ENCODE measurements around the gene SYNE2. TPM values are rescaled to one million over a fixed set of nuclear protein-coding genes. Genes with fewer than 3 reads are reported as not detected.

Gene SYNE2
- total RNA-seq, 1 donor from 2014 or later, result 105 TPM

DNA sequence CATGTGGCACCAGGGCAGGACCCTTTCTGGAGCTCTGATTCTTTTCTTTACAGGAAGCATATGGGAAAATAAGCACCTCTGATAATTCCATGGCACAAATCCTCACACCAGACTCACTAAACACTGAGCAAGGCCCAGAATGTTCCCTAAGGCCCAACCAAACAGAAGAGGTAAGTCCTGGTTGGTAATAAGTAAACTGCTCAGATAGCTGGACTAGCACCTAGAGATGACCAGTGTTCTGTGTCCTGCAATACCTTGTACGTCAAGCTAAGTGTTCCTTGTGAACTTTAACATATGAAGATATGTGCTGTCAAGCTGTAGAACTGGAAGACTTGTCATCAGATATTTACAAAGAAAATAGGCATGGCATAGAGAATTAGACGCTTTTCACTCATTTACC is 254.6 kb downstream of the SYNE2 start:
- Histone ChIP-seq H3K9me3 (ENCODE audit: low read depth) (no peaks in the 10 kb centered on the region), H3F3A (ENCODE audit: low read depth) (peaks cover 4% of the 10 kb centered on the region), H2AFZ (replicated peaks) (no peak overlapping the region), H3K9ac (no peak overlapping the region), H3K4me2 (no peak overlapping the region), H3K4me1 (peaks cover 9% of the 10 kb centered on the region), H3K27ac (no peak overlapping the region), H3K36me3 (no peaks in the 10 kb centered on the region), H4K20me1 (ENCODE audit: low read depth) (no peaks in the 10 kb centered on the region), H3K27me3 (no peaks in the 10 kb centered on the region), H3K4me3 (no peak overlapping the region), H3K79me2 (ENCODE audit: low read depth) (no peaks in the 10 kb centered on the region)
- Mint-ChIP-seq H3K27me3 (ENCODE audit: insufficient read depth, low read depth) (no peaks in the 10 kb centered on the region), H3K9me3 (no peaks in the 10 kb centered on the region), H3K4me3 (no peak overlapping the region), H3K36me3 (peaks cover 28% of the 10 kb centered on the region), H3K27ac (no peak overlapping the region), H3K4me1 (peaks cover 10% of the 10 kb centered on the region)
- no peak for DNase-seq (ENCODE audit: low spot score)
- TF ChIP-seq EZH2phosphoT487 (IDR thresholded peaks at IDR 0.05), result no peak
- TF ChIP-seq, protein P1, sequence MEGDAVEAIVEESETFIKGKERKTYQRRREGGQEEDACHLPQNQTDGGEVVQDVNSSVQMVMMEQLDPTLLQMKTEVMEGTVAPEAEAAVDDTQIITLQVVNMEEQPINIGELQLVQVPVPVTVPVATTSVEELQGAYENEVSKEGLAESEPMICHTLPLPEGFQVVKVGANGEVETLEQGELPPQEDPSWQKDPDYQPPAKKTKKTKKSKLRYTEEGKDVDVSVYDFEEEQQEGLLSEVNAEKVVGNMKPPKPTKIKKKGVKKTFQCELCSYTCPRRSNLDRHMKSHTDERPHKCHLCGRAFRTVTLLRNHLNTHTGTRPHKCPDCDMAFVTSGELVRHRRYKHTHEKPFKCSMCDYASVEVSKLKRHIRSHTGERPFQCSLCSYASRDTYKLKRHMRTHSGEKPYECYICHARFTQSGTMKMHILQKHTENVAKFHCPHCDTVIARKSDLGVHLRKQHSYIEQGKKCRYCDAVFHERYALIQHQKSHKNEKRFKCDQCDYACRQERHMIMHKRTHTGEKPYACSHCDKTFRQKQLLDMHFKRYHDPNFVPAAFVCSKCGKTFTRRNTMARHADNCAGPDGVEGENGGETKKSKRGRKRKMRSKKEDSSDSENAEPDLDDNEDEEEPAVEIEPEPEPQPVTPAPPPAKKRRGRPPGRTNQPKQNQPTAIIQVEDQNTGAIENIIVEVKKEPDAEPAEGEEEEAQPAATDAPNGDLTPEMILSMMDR (IDR thresholded peaks at IDR 0.05), result no peak
- no peak for TF ChIP-seq EZH2 (IDR thresholded peaks at IDR 0.05)

DNA sequence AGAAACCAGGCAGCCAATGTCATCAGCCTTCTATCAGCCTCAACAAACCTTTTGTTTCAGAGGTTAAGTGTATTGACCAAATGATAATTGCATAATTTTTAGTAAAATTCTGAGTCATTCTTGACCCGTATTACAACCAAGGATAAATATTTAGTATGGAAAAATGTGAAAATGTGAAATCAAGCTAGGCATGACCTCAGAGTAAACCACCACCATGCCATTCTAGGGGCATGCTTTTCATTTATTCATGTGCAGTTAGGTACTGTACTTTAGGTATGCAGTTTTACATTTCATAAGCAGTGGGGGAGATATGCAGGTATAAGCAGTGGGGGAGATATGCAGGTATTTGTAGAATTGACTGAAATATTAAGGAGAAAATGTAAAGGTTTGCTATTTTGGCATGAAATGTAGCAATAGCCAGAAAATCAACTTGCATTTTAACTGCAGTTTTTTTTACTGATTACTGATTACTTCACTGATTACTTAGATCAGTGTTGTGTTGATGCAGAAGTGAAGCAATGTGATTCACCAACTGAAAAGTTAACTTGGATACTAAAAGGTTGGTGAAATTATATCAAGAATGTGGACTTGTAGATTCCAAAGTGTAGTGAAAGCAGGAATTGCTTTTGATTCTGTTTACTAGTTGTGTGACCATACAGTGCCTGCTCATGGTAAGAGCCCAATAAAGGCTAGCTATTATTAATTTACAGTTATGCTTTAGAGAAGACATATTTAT is 257.2 kb downstream of the SYNE2 start:
- peaks cover 10% of the 10 kb centered on the region for H3K36me3 Mint-ChIP-seq
- no peak overlapping the region for H3K27ac Mint-ChIP-seq
- no peaks in the 10 kb centered on the region for H3K27me3 Mint-ChIP-seq (ENCODE audit: insufficient read depth, low read depth)
- no peak for DNase-seq (ENCODE audit: low spot score)
- Histone ChIP-seq H4K20me1 (ENCODE audit: low read depth) (no peaks in the 10 kb centered on the region), H3K9me3 (ENCODE audit: low read depth) (no peaks in the 10 kb centered on the region), H3K4me3 (no peak overlapping the region), H3K27ac (no peak overlapping the region), H3K9ac (no peak overlapping the region), H3K4me2 (no peak overlapping the region), H3K36me3 (no peaks in the 10 kb centered on the region), H3K4me1 (no peaks in the 10 kb centered on the region), H3K27me3 (no peaks in the 10 kb centered on the region), H3K79me2 (ENCODE audit: low read depth) (no peaks in the 10 kb centered on the region), H2AFZ (replicated peaks) (no peak overlapping the region), H3F3A (ENCODE audit: low read depth) (peaks cover 4% of the 10 kb centered on the region)
- no peak overlapping the region for H3K4me3 Mint-ChIP-seq
- H3K9me3 Mint-ChIP-seq, result no peaks in the 10 kb centered on the region
- TF ChIP-seq EZH2phosphoT487 (IDR thresholded peaks at IDR 0.05), result no peak
- TF ChIP-seq, protein P1 (IDR thresholded peaks at IDR 0.05), result no peak
- H3K4me1 Mint-ChIP-seq, result no peaks in the 10 kb centered on the region

DNA sequence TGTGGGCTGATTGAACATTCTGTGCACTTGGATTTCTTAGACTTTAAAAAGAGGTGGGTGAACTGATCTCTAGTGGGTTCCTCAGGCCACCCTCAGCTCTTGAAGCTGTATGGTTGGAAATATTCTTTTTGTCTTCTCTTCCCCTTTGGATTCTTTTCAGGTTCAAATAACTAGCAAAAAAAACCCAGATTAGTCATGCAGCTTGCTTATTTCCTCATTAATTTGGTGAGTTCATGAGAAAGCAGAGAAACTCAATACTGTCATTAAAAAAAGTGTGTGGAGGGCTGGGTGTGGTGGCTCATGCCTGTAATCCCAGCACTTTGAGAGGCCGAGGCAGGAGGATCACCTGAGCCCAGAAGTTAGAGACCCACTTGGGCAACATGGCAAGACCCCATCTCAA is 258.0 kb downstream of the SYNE2 start:
- no peaks in the 10 kb centered on the region for H3K9me3 Mint-ChIP-seq
- peaks cover 4% of the 10 kb centered on the region for H3F3A ChIP-seq (ENCODE audit: low read depth)
- no peak overlapping the region for H3K4me2 ChIP-seq
- H2AFZ ChIP-seq (replicated peaks), result no peak overlapping the region
- no peaks in the 10 kb centered on the region for H3K4me1 ChIP-seq
- H3K4me3 ChIP-seq, result no peak overlapping the region
- TF ChIP-seq EZH2 (IDR thresholded peaks at IDR 0.05), result no peak
- TF ChIP-seq EZH2phosphoT487 (IDR thresholded peaks at IDR 0.05), result no peak
- TF ChIP-seq, protein P1 (IDR thresholded peaks at IDR 0.05), result no peak
- no peaks in the 10 kb centered on the region for H3K9me3 ChIP-seq (ENCODE audit: low read depth)
- H3K4me1 Mint-ChIP-seq, result no peaks in the 10 kb centered on the region
- H3K36me3 ChIP-seq, result no peaks in the 10 kb centered on the region
- H3K27ac ChIP-seq, result no peak overlapping the region
- H3K36me3 Mint-ChIP-seq, result peaks cover 9% of the 10 kb centered on the region
- no peaks in the 10 kb centered on the region for H3K27me3 Mint-ChIP-seq (ENCODE audit: insufficient read depth, low read depth)
- no peaks in the 10 kb centered on the region for H4K20me1 ChIP-seq (ENCODE audit: low read depth)
- H3K4me3 Mint-ChIP-seq, result no peak overlapping the region
- no peaks in the 10 kb centered on the region for H3K27me3 ChIP-seq
- no peaks in the 10 kb centered on the region for H3K79me2 ChIP-seq (ENCODE audit: low read depth)
- no peak overlapping the region for H3K9ac ChIP-seq
- no peak overlapping the region for H3K27ac Mint-ChIP-seq
- DNase-seq (ENCODE audit: low spot score), result no peak

All from neural progenitor cell (in vitro differentiated cells).